Effector CD8-positive, alpha-beta T cell (primary cell): ENCODE measurements around the gene DACH1.
"Not testable (repeated sequence)": the region's sequence is repeated elsewhere in the genome, so short reads cannot be mapped to it uniquely, and the experiment has no call there.

Experiments used
- DNase-seq: peaks from one replicate; lab custom pipeline; 2025; lab: John Stamatoyannopoulos, UW

DACH1 gene

DNA sequence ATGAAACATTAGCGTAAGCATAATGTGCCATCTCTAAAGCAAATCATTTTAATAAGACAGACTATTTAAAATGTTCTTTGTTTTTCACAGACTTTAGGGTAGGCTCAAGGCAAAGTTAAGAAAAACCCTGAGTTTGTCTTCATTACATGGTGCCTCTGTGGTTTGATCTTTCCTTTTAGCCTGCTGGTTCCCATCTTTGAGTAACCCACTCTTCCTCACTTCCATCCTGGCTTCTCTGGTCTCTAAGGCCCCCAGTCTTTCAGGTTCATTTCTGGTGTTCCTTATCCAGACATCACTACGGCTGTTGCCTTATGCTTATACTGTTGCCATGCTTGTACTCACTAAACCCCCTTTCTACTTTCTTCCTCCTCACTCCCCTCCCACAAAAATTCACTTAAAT, 38.4 kb downstream of the DACH1 start:
- DNase-seq = no peak

DNA sequence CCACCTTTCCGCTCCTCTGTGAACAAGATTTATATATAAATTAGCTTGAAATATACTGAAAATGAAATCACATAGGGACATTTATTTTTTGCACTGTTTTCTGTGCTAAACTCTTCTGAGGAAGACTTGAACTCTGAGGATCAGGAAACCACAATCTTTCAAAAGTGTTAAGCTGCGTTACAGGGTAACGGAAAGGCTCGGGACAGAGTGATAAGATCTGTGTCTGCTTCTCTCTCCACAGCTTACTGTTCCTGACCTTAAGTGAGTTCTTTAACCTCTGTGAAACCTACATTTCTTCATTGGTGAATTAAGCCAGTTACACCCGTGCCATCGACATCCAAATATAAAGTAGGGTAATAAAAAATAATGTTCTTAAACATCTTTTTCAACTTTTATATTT, 38.9 kb downstream of the DACH1 start:
- no peak for DNase-seq

DNA sequence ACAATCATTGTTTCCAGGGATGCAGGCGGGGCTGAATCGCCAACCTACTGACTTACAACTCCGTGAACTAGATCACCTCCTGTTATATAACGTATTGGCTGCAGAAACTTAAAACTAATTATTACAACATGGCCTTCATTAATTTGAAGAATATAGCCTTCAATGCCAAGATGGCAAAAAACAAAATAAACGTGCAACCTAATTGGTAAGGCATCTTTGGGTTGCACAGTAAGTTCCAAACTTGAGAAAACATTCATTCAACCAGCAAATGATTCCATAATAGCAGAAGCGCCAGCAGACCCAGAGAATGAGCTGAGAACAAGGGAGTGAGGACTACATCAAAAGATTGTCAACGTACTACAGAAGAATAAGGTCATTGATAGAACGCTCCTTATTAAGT, 39.8 kb downstream of the DACH1 start:
- no peak for DNase-seq

DNA sequence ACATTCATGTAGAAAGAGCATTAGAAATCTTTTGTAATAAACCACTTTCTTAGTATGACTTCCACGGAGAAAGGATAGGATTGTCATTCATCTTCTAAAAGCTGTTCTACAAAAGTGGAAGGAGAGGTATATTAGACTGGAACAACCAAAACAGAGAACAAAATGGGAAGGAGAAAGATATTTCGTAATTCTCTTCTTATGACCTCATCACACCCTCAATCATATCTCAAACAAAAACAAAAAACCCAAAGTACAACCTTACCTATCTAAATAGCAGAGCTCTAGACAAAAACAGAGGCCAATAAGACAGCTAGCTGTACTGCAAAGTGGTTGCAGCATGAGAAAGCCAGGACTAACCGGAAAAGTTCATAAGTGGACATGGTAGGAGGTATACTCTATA, 46.3 kb downstream of the DACH1 start:
- no peak for DNase-seq

DNA sequence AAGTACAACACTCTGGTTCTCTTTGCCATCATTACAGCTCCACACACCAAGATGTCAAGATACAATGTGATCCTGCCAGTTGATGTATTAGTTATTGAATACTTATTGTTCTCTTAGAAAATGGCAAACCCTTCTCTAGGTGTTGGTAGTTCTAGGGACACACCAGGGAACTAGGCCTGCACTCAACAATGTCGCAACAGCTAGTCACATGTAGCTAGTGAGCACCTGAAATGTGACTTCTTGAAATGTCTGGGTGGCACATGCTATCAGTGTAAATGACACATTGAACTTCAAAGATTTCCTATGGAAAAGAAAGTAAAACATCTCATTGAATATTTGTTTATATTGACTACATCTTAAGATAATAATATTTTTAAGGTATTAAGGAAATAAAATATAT, 49.7 kb downstream of the DACH1 start:
- DNase-seq = no peak

DNA sequence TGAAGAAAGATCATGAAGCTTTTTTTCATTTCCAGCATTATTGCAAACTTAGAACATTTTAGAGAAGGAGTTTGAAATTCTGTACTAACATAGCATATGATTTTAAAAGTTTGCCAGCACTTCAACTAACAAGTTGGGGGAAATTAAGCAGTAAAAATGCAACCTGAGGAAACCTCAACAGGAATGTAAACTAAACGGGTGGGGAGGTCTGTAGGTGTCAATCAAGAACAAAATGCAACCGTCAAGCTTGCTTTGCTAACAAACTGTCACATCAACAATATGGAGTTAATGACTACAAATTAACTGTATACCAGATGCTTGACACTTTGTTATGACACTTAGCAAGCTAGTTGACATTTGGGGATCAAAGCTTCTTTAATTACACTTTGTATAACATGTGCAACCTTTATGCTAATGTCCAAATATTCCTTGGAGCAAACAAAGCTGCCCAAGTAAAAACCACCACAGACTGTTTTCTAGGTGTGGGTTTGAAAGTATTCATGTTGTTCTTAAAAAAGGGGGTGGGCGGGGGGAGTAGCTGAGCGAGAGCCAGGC, 52.1 kb downstream of the DACH1 start:
- DNase-seq = no peak

DNA sequence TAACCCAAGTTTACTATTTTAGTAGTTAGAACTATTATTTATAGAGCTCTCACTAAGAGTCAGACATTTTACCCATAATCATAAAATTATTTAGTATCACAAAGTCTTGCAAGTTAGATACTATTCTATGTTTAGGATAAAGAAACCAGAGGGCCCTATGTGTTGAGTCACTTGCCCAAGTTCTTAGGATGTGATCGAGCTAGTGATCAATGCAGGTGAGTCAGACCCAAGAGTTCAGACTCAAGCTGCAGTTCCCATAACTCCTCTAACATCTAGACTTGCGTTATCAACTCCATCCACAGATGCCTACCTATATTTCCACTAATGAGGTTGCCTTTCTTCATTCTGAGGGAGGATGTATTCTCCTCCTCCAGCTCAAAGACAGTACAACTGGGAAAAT, 53.8 kb downstream of the DACH1 start:
- DNase-seq = no peak

DNA sequence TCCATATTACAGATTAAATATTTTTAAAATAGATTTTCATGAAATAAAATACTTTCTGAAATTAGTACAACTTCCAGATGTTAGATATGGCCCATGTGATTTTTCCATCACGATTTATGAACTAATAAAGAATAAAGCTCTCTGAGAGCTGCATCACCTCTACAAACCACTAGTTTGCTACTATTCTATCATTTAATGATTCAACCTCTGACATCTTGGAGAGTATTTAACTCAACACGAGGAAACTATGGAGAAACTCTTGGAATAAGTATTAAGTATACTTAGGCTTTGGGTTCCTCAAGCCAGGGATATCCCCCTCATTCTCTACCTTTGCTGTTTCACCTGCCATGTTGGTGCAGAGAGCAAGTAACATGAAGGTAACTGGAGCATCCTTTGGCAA, 55.7 kb downstream of the DACH1 start:
- DNase-seq = no peak

DNA sequence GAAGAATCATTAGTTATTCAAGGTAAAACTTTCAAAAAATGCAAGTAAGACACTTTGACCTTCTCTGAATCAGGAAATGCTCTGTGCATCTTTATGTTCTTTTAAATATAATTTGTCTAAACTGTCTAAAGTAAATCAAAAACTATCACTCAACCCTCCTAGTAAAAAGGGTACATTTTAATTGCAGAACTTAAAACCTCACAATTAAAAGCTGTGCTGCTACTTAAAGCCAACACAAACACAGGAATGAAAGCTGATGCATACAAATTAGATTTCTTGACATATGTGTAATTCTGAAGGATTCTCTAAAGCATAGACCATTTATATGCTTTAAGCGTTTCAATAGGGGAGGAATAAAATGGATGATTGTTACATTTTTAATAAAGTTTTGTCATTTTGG, 58.3 kb downstream of the DACH1 start:
- DNase-seq = no peak

DNA sequence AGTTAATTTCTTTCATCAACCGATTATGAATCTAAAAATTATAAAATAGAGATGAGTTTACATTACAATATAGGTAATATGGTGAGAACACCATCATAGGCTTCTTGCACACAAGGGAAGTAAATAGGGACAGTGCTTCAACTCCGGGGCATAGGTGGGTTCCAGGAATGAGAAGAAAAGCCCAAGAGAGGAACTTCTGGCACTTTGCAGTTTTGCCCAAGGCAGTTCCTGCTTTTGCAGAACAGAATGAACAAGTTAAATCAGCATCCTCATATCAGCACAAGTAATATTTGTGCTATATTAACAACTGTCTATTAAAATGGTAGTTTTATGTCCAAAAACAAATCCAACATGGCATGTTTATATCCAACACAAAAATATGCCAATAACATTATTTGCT, 60.1 kb downstream of the DACH1 start:
- no peak for DNase-seq

DNA sequence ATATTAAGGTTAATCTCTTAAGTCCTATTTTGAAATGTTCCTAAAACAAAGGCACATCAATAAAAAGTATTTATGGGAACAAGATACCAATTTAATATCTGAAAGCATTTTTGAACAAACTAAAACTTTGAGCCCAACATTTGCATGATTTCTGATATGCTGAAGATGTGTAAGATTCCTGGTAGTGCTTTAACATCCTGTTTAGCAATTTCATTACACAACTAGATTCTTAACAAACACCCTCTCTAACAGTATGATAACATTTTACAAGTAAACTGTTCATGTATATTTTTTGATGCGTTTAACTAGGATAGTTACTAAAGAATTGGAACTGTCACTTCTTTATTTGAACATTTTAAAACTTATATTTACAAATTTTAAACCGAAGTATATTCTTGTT, 63.9 kb downstream of the DACH1 start:
- DNase-seq = no peak

DNA sequence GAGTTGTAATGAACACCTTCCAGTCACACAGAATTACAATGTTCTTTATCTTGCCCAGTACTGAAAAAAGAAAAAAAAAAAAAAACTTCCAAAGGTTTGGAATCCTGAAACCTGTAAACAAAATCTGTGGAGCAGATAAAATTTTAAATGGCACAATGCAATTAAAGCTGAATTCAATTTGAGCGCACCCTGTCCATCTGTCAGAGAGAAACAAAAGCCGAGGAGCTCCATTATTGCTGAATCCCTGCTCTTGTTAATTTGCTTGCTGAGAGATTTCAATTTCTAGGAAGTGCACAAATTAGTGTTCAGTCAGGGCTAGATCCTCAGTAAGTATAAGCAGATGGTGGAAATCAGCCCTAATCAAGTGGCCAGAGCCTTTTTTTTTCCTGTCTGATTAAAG, 65.2 kb downstream of the DACH1 start:
- DNase-seq = no peak

DNA sequence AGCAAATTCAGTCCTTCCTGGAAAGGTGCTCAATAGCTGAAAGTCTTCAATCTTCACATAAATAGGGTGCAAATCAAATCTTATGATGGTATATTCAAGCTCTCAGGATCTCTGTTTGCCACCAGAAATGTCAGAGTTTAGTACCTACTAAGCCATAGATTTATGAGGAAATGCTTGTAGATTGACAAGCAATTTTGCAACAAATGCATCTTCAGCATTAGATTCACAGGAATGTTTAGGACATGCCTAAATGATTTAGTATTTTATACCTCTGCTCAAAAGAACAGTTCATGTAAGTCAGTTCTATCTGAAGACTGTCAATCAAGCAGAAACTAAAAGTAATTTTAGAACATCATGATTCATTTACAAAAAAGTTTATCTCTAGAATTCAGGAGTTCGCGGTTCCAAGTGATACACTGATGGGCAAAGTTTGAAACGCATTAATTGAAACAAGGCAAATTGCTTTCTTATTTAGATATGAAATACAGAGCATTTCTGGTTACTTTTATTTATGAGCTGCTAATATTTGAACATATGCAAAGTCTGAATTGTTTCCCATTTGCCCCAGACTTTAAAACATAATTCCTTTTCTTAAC, 65.7 kb downstream of the DACH1 start:
- DNase-seq = no peak

DNA sequence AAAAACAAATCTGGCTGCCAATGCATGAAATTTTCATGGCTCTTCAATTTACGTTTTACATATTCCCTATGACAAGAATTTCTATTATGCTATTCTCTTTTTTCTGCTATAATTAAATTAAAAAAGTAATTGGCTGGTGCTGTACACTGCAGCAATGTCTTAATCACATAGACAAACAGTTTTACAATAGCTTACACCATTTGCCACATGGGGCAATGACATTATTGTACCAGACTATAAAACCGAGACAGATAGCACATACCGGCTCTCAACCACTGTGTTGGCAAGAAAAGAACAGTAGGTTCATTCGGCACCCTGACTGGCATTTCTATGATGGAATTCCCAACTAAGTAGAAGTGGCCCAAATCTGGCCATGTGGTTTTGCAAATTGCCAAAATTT, 67.7 kb downstream of the DACH1 start:
- DNase-seq = no peak

DNA sequence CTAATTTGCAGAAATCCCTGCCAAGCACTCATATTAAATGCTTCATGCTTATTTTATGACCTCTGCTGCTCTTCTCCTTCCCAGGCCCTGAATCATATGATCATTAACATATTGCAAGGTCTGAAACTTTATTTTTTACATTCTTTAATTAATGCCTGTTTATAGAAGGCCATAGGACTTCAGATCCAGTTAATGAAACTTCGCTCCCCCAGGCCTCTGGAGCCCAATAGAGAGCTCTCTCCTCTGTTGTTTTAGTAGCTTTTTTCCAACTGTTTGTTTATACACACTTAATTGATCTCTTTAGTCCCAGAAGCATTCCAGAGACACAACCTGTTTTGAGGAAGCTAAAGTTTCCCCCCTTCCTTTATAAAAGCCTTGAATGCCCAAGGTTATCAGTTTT, 68.3 kb downstream of the DACH1 start:
- DNase-seq = no peak

DNA sequence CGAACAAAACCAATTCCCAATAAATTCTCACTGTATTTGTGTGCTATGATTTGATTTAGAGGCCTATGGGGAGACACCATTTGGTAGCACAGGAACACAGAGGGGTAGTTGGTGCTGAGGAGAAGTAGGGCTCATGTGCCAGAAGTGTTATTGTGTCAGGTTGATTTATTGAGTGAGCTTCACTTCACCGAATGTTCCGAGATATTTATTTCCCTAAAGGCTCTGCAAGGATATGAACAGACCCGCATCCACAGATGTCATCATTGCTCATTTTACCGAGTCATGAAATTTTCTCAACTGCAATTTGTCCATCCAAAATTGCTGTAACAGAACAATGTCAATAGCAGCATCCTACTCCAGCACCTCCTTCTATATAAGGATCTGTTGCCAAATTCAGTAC, 69.5 kb downstream of the DACH1 start:
- DNase-seq = no peak

DNA sequence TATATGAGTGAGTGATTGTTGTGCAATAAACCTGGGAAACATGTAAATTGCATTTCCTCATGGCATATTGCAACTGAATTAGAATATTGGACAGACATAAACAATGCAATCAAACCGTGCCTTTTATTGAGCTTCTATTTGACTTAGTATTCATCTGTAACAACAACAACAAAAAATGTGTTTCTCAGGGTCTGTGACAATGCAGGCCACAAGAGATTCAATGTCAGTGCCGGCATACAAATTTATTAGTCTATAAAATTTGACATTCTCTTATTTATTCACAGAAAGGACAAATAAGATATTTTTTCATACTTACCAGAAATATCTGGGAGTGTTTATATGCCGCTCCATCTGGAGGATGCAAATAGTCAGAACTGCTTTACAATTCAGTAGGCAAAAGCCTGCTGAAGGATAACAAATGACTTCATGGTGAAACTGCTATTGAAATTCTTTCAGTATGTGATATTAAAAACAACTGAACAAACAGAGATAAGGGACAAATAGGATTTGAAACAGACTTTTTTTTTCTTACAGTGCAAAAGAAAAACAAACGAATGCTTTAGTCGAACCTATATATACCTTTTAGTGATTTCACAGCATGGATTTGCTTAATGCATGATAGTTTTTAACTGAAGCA, 77.2 kb downstream of the DACH1 start:
- DNase-seq = no peak

DNA sequence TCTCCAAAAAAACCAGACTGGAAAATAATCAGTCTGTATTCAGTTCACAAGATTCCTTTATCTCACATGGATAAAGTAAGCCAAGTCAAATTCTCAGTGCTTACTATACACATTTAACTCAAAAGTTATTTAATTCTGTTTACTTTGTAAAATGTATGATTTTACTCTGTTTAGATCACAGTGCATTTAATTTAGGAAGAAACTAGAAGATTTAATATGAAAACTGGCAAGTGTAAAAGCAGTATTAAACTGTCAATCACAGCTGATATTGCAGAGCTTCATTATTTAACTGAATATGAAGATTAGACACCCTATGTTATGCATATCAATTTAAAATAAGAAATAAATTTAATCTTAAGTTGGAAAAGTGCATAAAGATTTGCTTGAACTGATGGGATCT, 78.0 kb downstream of the DACH1 start:
- no peak for DNase-seq

DNA sequence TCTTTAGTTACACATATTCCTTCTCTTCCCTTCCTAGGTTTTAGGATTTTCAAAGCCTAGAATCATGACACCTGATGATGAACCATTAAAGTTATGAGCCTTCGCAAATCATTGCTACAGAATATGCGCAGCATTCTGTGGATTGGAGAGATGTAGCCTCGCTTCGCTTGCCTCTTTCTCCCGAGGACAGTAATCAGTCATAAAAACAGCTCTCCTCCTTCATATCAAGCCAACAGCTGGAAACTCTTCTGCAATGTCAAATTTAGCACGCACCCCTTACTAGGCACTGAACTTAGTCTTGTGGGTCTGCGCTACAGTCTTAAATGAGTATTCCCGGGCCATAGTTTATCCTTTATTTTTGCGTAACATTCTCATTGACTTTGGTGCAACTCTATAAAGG, 79.6 kb downstream of the DACH1 start:
- no peak for DNase-seq

DNA sequence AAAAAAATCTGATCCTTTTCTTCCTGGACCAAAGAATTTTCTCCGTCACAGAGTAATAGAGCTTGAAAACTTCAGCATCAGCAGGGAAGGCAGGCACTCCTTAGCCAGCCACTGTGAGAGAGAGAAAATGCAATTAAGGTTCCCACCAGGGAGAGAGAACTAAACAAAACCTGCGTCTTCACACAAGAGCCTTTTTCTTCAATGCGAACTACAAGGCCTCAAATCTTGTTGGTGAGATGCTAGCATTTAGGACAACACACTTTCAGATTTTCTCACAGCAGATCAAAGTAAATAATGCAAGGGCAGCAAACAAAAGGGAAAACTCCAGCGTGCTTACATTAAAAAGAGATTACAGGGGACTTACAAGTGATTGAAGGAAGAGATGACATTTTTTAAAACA, 80.1 kb downstream of the DACH1 start:
- DNase-seq = no peak

DNA sequence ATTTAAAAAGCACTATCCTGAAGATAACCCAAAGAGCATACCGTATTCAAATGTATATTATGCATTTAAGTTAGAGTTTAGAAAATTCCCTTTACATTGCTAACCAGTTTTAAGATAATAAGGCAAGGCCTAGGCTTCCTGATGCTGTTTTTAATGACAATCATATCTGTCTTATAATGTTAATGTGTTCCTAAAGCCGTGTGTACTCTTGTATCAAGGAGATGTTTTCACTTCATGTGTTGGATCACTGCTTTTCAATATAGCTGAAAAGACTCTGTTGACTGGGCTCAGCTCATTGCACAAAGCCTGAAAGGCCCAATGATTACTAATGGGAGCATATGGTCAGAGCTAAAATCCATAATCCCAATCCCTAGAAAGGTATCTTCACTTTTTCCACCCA, 81.6 kb downstream of the DACH1 start:
- no peak for DNase-seq

DNA sequence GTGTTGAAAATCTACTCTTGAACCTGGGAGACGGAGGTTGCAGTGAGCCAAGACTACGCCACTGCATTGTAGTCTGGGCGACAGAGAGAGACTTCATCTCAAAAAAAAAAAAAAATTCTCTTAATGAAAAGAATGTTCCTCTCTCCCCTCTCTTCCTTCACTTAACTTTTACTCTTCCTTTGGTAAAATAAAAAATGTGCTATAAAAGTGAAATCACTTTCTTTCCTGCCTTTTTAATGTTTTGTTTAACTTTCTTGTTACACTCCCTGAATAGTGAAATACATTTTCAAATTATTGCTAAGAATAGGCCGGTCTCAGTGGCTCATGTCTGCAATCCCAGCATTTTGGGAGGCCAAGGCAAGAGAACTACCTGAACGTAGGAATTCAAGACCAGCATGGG, 86.5 kb downstream of the DACH1 start:
- no peak for DNase-seq

DNA sequence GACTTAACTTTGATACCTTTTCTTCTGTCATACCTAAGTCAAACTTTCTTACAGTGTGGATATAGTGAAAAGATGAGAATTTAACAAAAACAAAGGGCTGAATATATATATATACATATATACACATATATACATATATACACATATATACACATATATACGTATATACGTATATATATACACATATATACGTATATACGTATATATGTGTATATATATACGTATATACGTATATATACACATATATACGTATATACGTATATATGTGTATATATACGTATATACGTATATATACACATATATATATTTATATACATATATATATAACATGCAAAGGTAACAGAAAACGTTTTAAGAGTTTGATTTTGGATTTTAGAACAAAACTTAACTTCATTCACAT, 88.0 kb downstream of the DACH1 start:
- not testable (repeated sequence) for DNase-seq

DNA sequence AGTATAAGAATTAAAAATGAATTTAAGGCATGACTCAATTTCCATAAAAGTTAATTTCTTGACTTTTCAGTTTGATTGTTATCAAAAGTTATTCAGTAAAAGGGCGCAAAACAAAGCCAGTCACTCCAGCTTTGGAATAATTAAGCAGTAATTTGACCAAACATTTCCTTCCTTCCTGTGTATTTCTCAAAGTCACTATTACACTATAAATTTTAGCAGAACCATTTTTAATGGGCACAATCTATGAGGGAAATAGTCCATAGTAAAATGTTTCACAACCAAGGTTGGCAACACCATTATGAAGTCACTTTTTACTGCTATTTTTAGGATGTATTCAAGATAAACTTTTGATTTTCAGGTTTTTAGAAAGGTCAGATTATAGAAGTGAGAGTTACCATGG, 91.0 kb downstream of the DACH1 start:
- DNase-seq = no peak
